GM12865 (cell line): ENCODE measurements around the gene PPP1R15A.
"Not testable (repeated sequence)": the region's sequence is repeated elsewhere in the genome, so short reads cannot be mapped to it uniquely, and the experiment has no call there.

Source experiments
- DNase-seq: peaks from one replicate; pipeline ENCODE4 v3.0.0; 2010; ENCODE audit warnings: low read depth
- H3K4me3 ChIP-seq: 2 replicates; pipeline ENCODE4 v1.5.1; 2011; ENCODE audit warnings: mild to moderate bottlenecking, low read depth, low read length, control low read depth
- CTCF ChIP-seq: IDR thresholded peaks from 2 replicates; pipeline ENCODE4 v1.5.1; 2011; ENCODE audit warnings: low read length, control low read depth, low read depth, inconsistent platforms; ENCODE audit not compliant: insufficient read depth; ENCODE audit errors: missing control alignments

The PPP1R15A gene

GRCh38 chr19:48867123-48867745 lies 5.0 kb upstream of the PPP1R15A start:
- no peak for TF ChIP-seq CTCF
- H3K4me3 ChIP-seq, result peak overlapping the region; percentile 31; the same call in 1 of the 2 replicates
- DNase-seq, result no peak

- no peak for DNase-seq
- H3K4me3 ChIP-seq, result peak overlapping the region; percentile 31
- TF ChIP-seq CTCF, result no peak
These were observed 4.5 kb upstream of the PPP1R15A start for GRCh38 chr19:48867746-48868113.

- H3K4me3 ChIP-seq, result peak within 1 kb of the TSS; percentile 31
- no peak for TF ChIP-seq CTCF
- DNase-seq, result no peak
These were observed 3.9 kb upstream of the PPP1R15A start, which contains the start of gene PLEKHA4 for GRCh38 chr19:48868114-48868886. PLEKHA4 (minus strand) TSS chr19:48868617; CDS start chr19:48867620, 997 bp downstream.

GRCh38 chr19:48870048-48870447 lies 2.2 kb upstream of the PPP1R15A start:
- no peak for TF ChIP-seq CTCF
- no peak overlapping the region for H3K4me3 ChIP-seq
- no peak for DNase-seq

- H3K4me3 ChIP-seq, DNase-seq: not testable (repeated sequence)
These were observed 595 bp upstream of the PPP1R15A start for GRCh38 chr19:48871471-48872181.

- no peak for TF ChIP-seq CTCF
- DNase-seq, result peak; percentile 89
These were observed 759 bp downstream of the PPP1R15A start for GRCh38 chr19:48872884-48873475.

More at GRCh38 chr19:48872884-48873475, 759 bp downstream of the PPP1R15A start:
- peak overlapping the region; percentile 89 for H3K4me3 ChIP-seq
